NOMO-1 treated with DMSO at 0.1 percent for 48 hours (cell line): Measurements from ENCODE around the gene RHOB.
A peak's percentile ranks its signal among the peaks of the same experiment; 100 is the strongest.

Source experiments
- DNase-seq: peaks from one replicate; lab custom pipeline; 2025; ENCODE audit not compliant: unreplicated experiment; lab: John Stamatoyannopoulos, UW

Gene RHOB

GRCh38 chr2:20436716-20437470 is 10.0 kb upstream of the RHOB start:
- DNase-seq: no peak

- DNase-seq: peak; percentile 53
These were observed 8.3 kb upstream of the RHOB start for GRCh38 chr2:20438334-20439192.

GRCh38 chr2:20439193-20439475 is 7.7 kb upstream of the RHOB start:
- DNase-seq: no peak

- DNase-seq: peak; percentile 95
These were observed 7.4 kb upstream of the RHOB start for GRCh38 chr2:20439503-20439902.

GRCh38 chr2:20440001-20440560 is 6.8 kb upstream of the RHOB start:
- DNase-seq: no peak

GRCh38 chr2:20443276-20443920 is 3.5 kb upstream of the RHOB start:
- DNase-seq: peak; percentile 34

GRCh38 chr2:20444101-20444992 is 2.5 kb upstream of the RHOB start:
- no peak for DNase-seq

- DNase-seq: no peak
These were observed 1.6 kb upstream of the RHOB start for GRCh38 chr2:20444993-20445910.

GRCh38 chr2:20446255-20446916 is 488 bp upstream of the RHOB start:
- no peak for DNase-seq

GRCh38 chr2:20447437-20448245 is 767 bp downstream of the RHOB start:
- no peak for DNase-seq

- no peak for DNase-seq
These were observed 1.5 kb downstream of the RHOB start for GRCh38 chr2:20448246-20448976.

GRCh38 chr2:20448977-20449306 is 2.1 kb downstream of the RHOB start:
- no peak for DNase-seq

GRCh38 chr2:20449501-20450200 is 2.8 kb downstream of the RHOB start:
- DNase-seq: no peak

GRCh38 chr2:20450201-20450999 is 3.5 kb downstream of the RHOB start:
- no peak for DNase-seq

- DNase-seq: no peak
These were observed 4.1 kb downstream of the RHOB start for GRCh38 chr2:20451000-20451290.

- no peak for DNase-seq
These were observed 4.5 kb downstream of the RHOB start for GRCh38 chr2:20451341-20451740.
